GM18498 (cell line): Measurements from ENCODE around the gene ZNF684.
"Not testable (repeated sequence)": the region's sequence is repeated elsewhere in the genome, so short reads cannot be mapped to it uniquely, and the experiment has no call there.

Source experiments
- ATAC-seq: cut with Tn5 transposase; IDR thresholded peaks from one replicate; pipeline ENCODE4 v1.9.1; 2021; ENCODE audit warnings: mild to moderate bottlenecking, moderate library complexity; ENCODE audit not compliant: unreplicated experiment

Gene ZNF684

GRCh38 chr1:40567825-40568224 lies 36.4 kb downstream of the ZNF684 start:
- ATAC-seq, result no peak

GRCh38 chr1:40574805-40575204 lies 43.4 kb downstream of the ZNF684 start:
- not testable (repeated sequence) for ATAC-seq

GRCh38 chr1:40575336-40575735 lies 43.9 kb downstream of the ZNF684 start:
- no peak for ATAC-seq

- no peak for ATAC-seq
Measured at GRCh38 chr1:40582116-40582515, 50.7 kb downstream of the ZNF684 start.

GRCh38 chr1:40583980-40584379 lies 52.5 kb downstream of the ZNF684 start:
- ATAC-seq, result no peak

GRCh38 chr1:40588586-40588985 lies 57.1 kb downstream of the ZNF684 start:
- ATAC-seq, result no peak

- no peak for ATAC-seq
Measured at GRCh38 chr1:40592107-40592803, 60.8 kb downstream of the ZNF684 start.

- ATAC-seq, result no peak
Measured at GRCh38 chr1:40593449-40594186, 62.2 kb downstream of the ZNF684 start.

- ATAC-seq, result no peak
Measured at GRCh38 chr1:40594187-40594531, 62.7 kb downstream of the ZNF684 start.

- no peak for ATAC-seq
Measured at GRCh38 chr1:40595623-40596022, 64.2 kb downstream of the ZNF684 start.
